NCI-H187 treated with DMSO at 0.1 percent for 48 hours (cell line): ENCODE results near the gene NAT10.
"Not testable (repeated sequence)": the region's sequence is repeated elsewhere in the genome, so short reads cannot be mapped to it uniquely, and the experiment has no call there.

ENCODE experiments used
- DNase-seq: peaks from one replicate; lab custom pipeline; 2025; lab: John Stamatoyannopoulos, UW

NAT10 gene

DNA sequence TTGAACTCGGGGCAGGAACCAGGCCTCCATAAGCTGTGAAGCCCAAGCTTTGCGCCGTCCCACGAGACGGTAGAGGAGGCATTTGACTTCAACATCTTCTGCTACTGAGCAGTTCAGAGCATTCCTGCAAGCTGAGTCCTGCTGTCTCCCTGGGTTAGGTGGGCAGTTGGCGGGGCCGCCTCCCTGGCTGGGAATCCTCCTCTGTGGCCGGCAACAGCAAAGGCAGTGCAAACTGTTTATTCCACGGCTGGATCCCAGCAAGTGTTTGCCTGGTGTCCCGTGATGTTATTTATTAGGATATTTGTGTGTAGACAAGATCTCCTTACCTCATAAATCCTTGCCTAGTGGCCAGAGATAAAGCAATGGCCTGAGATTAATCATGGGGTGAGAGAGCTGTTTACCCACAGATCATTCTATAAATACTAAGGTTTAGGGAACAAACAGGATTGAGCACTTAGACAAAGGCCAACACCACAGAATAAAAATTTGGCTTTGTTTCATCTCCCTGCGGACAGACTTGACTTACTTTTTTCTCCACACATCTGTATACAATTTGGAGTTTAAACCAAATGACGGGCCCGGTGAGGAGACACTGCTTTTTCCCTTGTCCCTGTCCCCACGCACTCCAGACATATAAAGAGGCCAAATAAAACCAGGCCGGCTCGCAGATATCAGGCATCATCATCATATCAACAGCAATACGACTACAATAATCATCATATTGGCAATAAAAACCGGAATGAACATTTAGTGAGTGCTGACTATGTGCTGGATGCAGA lies 63.4 kb downstream of the NAT10 start:
- no peak for DNase-seq

DNA sequence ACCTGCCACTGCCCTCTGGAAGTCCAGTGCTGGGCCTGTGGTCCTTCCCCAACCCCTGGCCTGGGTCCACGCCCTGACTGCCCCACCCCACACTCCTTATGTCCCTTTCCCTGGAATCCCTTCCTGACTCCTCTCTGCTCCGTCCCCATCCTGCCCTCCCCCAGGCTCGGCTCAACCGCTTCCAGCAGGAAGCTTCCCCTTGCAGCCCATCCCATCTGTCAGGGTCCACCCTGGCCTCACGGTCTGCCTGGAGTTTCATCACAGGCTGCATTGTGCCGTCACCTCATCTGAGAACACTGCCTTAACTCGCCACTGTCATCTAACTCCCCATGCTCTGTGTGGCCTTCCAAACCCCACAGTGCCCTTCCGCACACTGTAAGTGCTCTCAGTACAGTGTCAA lies 64.3 kb downstream of the NAT10 start:
- DNase-seq: no peak

DNA sequence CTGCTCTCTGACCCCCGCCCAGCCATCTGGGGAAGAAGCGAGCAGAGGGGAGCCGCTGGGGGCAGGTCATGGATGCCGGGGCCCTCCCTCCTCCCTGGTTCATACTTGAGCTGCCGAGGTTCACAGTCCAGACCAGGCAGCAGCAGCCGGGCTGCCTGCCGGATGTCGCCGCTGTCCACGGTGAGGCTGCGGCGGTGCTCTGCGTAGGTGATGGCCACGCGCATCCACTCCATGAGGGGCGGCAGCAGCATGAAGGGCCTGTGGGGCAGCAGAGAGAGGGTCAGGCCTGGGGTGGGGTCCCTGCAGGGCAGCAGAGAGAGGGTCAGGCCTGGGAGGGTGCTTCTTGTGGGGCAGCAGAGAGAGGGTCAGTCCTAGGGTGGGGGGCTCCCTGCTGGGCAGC lies 67.6 kb downstream of the NAT10 start:
- DNase-seq: no peak

DNA sequence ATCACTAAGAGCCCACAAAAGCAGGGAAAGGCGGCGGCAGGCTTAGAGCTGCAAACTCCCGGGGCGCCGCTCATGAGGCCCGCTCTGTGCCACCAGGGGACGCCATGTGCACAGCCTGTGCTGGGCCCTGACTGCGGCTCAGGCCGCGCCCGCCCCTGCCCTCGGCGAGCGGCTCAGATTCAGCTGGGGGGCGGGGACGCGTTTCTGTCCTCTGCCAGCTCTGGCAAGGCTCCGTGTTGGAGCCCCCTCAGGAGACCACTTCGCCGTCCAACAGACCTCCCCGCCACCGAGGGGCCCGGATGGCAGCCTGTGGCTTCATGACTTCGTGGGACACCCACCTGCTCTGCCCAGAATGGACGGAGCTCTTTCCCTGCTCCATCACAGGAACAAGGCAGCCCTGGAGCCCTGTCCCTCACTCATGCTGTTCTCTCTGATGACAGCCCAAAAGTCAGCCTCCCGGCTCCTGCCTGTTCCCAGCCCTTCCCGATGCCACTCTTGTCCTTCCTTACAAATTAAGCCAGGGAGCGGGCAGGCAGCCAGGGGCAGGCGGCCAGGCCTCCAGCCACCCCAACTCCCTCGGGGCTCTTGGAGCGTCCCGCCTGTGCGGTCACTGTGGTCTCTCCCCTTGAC lies 69.1 kb downstream of the NAT10 start:
- DNase-seq: no peak

DNA sequence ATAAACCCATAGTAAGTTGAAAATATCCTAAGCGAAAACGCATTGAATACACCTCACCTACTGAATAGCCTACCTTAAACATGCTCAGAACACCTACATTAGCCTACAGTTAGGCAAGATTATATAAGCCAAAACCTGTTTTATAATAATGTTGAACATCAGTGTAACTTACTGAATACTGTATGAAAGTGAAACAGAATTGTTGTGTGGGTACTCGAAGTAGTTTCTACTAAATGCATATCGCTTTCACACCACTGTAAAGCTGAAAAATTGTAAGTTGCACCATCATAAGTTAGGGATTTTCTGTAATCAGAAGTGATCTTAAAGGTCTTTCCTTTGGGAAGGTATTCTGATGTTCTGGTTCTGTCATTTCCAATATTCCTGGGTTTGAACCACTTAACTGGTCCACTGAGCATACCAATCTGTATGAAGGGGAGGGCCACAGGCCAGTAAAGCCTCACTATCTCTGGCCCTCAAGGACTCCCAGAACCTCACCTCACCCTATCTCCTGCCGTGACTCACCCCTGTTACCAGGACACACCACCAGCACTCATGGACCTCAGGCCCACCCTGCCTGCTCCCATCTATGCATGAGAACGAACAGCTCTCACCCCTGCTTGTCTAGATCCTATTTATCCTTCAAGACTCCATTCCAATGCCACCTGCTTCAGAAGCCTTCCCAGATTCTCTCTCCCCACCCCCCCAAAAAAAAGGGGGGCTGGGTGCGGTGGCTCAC lies 70.0 kb downstream of the NAT10 start:
- no peak for DNase-seq

DNA sequence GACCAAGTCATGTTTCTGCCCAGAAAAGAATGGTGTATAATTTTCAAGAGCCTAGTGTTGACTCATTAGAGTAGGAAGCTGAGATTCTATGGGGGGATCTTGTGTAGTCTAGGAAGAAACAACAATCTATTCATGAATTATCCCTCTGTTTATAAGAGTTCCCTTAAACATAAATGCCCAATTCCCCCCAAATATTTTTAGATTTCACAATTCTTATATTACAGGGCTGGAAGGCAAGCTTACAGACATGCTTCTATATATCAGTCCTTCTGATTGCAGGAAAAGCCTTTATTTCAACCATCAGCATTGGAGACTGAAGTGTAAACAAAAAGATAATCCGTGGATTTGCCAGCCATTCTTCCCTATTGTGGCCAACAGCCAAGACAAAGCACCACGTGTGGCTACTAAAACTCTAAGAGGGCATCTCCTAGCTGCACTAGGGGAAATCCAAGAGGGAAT lies 71.4 kb downstream of the NAT10 start:
- DNase-seq: no peak

DNA sequence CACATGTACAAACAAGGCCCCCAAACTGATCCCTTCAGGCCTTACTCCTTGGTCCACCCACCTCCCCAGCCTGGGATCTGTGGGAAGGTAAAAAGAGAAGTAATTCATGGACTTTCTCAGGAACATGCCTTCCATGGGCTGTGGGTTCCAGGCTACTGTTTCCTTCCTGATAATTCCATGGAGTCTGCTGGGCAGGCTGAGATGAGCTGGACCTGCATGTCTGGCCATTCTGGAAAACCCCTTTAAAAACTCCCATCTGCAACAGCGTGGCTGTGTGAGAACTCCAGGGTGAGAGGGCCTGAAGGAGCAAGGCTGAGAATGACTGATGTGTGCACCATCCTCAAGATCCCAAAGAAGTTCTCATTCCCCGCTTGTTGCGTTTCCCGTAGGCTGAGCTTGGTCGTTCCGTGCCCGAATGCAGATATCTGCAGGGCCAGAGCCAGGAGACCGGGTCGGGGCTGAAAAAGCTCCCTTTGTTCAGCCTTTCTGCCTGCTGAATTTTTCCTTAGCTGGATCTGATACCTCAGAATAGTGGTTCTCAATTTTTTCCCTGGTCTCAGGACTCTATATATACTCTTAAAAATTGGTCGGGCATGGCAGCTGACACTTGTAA lies 72.9 kb downstream of the NAT10 start:
- no peak for DNase-seq

DNA sequence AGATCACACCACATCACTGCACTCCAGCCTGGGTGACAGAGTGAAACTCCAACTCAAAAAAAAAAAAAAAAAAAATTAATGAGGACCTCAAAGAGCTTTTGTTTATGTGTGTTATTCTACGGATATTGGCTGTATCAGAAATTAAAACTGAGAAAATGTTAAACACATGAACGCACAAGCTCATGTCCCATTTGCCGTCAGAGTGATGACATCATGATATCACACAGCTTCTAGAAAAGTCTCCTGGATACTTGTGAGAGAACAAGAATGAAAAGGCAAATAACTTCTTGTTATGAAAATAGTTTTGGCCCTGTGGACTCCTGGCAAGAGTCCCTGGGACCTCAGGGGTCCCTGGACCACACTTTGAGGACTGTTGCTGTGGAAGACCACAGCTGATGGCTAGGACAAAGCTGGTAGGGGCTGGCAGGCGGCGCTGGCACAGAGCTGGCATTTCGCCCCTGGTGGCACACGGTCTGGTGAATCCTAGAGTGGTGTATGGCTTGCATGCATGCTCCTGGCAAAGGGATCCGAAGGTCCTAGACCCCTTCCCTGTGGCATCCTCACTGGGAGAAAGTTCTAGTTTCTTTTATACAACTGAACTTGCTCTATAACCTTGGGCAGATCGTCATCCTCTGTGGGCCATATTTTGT lies 73.7 kb downstream of the NAT10 start:
- no peak for DNase-seq

DNA sequence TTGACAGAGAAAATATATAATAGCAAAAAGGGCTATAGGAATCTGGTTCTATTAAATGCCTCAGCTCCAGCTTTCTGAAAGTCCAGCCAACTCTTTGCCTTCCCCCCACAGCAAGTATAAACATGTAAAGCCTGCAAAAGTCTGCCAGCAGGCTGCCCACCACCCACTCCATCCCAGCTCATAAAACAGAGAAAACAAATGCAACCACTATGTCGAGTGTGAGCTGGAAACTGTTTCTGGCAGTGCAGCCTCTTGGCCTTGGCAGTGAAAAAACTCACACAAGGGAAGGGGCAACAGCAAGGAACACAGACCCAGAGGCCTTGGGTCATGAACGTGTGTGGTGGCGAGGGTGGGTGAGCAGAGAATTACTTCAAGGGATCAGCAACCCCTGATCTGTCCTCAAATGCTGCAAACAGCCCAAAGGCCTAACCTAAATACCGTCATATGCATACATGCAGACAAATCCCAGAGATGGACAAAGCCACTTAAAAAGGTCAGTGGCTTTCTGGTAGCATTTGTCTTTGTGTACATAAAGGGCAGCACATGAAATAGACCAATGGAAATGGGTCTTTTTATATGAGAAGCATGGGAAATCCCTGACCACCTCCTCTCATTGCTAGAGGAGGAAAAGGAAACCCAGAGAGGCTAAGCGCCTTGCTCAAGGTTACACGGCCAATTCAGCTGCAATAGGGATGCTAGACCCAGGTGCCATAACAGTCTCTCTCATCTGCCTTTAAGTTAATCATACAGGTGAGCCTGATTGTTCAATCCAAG lies 74.8 kb downstream of the NAT10 start:
- no peak for DNase-seq

DNA sequence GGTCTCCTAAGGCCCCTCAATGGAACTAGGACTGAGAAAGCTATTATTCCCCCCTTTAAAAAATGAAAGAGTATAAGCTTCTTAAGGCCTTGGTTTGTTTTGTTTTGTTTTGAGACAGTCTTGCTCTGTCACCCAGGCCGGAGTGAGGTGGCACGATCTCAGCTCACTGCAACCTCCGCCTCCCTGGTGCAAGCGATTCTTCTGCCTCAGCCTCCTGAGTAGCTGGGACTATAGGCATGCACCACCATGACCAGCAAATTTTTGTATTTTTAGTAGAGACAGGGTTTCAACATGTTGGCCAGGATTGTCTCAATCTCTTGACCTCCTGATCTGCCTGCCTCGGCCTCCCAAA lies 75.4 kb downstream of the NAT10 start:
- DNase-seq: not testable (repeated sequence)

DNA sequence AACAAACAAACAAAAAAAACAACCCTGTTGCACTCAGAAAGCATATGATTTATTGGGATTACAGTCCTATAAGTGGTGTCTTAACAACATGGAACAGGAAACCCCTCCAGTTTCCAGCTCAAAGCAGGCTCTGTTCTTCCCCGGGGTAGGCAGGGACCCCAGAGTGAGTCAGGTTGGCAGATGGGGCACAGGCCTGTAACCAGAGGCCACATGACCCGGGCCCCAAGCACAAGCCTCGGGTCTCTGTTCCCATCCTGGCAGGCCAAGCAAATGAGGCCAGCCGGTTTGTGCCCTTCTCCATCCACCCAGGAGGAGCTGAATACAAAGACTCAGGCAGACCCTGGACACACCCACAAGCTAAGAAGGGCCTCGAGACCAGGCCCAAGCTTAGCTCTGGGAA lies 75.8 kb downstream of the NAT10 start:
- no peak for DNase-seq

DNA sequence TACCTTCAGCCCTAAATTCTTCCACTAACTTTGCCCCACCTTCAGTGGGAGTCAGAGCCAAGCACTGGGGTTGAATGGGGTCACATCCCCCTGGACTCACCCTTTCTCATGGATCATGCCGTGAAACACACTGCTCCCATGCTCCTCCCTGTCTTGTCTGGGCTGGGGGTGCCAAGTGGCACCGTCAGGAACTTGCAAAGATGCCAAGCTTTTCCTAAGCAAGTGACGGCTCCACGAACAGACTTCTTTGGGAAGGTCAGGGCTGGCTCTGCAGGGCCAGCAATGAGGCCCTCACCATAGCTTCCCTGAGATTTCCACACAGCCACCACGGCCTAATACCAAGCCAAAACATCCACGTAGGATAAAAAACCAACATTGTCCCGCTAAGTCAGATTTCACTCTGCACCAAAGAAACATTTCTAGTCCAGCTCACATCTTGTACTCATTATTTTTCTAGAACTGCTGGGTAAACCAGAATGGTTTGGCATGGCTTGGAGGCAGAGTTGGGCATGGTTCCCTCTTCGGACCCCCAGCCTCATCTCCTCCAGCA lies 76.5 kb downstream of the NAT10 start:
- no peak for DNase-seq

DNA sequence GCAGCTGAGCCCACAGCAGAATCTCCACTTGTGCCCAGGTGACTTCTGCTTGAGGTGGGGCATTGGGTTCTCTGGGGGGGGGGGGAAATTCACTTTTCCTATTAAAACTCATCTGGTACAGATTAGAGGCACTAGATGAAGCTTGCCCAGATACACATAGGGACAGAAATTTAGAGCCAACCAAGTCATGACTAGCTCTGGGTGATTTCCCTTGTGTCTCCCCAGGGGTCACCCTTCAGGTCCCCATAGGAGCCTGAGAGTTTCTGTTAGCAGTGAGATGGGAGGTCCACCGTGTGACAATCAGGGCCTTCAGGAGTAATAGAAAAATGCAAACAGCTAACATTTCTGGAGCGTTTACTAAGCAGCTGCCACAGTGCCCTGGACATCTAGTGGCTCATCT lies 77.0 kb downstream of the NAT10 start:
- DNase-seq: no peak

DNA sequence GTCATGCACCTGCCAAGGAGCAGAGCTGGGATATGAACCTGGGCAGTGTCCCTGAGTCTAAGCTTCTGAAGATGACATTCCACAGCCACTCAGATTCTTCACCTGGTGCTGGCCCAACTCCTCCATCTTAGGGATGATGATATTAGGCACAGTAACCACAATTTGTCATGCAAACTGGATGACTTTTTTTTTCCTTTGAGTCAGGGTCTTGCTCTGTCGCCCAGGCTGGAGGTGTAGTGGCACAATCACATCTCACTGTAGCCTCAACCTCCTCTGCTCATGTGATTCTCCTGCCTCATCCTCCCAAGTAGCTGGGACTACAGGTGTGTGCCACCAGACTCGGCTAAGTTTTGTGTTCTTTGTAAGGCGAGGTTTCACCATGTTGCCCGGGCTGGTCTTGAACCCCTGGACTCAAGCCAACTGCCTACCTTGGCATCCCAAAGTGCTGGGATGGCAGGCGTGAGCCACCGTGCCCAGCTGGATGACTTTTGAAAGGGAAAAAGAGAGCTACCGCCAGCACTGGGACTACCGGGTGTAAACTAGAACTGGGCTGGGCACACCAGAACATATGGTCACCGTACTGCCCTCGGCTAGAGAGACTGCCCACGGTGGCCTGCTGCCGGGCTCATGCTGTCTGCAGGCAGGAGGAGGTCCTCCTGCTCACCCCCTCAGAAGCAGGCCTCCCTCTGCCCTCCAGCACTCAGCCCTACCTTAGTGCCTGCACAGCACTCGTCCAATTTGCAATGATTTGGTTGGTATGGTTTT lies 77.7 kb downstream of the NAT10 start:
- no peak for DNase-seq

DNA sequence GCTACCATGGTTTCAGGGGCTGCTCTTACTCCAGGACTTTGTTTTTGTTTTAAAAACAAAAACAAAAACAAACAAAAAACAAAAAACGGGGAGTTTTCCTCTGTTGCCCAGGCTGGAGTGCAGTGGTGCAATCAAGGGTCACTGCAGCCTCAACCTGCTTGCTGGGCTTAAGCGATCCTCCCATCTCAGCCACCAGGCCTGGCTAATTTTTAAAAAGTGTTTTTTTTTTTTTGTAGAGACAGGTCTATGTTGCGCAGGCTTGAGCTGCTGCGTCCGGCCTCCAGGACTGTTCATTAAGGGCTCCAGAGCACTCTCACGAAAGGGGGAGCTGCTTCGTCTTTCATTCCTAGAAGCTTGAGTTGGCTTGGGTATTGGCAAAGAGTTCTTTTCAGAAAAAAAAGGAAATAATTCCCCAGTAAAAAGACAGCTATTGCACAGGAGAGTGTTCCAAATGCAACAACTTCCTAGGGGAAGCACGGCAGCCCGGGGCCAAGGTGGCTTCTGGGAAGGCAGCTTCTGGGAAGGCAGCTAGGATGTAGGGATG lies 78.5 kb downstream of the NAT10 start:
- no peak for DNase-seq

DNA sequence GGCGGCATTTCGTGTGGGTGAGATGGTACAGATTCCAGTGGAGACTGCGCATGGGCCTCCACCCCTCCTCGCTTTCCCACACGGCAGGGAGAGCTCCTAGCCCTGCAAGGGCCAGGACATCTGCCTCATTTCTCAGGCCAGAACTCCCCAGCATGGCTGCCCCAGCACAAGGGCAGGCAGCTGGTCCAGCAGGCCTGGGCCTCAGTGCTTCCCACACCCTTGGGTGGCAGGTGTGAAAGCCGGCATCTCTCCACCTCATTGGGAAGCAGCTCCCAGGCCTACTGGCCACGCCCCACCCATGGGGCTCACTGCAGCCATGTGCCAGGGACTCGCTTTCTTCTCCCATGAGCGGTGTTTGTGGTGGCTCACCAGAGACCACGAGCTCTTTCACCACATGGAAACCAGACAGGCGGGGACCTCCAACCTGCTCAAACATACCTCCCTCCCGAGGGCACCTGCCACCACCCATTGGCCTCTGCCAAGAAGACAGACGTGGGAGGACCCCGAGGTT lies 79.1 kb downstream of the NAT10 start:
- no peak for DNase-seq

DNA sequence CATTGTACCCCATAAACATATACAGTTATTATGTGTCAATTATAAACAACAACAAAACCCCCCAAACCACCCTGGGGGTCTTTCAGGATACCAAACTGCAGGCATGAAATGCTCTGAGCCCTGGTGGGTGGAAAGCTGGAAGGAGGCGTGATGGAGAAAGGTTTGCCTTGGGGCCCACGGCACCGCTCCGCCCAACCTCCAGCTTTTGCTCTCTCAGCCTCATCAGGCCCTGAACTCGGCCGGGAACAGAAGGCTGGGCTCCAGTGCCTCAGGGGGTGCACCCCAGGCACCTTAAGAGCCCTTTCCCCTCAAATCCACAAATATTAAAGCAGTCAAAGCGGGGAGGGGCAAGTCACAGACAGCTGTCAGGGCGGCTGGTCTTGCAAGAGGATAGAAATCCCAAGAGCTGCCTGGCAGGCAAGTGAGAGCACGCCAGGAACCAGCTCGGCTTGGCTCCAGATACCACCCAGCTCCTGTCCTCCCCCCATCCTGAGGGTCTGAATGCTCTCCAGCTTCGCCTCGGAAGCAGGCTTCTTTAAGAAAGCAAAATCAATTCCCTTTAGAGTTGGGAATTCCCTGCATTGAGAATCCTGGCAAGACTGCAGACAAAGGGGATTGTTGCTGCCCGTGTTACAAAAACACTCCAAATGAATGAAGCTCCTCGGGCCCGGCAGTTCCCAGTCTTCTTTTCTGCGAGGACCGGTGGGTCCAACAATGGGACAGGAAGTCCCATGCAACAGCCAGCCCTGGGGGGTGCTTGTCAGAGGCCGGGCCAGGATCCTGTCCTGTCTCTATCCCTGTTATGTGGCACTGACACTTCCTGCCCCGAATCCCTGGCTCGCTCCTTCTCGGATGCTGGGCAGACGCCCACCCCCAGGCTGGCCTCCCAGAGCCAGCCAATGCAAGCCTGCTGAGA lies 80.8 kb downstream of the NAT10 start:
- DNase-seq: no peak

DNA sequence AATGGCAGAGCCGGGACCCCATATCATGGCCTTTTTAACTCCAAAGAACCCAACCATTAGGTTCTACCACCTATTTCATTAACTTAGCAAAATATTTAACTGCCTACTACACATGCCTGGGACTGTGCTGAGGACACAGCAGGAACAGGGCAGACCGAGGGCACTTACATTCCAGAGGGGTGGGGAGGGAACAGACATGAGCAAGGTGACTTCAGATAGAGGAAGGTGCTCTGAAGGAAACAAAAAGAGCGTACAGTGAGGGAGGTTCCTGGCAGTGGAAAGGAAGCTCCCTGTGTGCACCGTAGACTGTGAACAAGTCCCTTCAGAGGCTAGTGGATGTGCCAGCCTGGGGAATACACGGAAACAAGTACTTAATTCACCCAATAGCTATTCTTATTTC lies 82.8 kb downstream of the NAT10 start:
- no peak for DNase-seq

DNA sequence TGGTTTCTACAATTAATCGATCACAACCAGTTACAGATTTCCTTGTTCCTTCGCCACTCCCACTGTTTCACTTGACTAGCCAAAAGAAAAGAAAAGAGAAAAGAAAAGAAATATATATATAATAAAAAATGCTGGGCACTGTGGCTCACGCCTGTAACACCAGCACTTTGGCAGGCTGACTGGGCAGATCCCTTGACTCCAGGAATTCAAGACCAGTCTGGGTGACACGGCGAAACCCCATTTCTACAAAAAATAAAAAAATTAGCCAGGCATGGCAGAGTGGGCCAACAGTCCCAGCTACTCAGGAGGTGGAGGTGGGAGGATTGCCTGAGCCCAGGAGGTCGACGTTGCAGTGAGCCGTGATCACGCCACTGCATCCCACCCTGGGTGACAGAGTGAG lies 83.8 kb downstream of the NAT10 start:
- no peak for DNase-seq
